GM21360 (cell line): ENCODE results near the gene FOXB2.
"Not testable (repeated sequence)": the region's sequence is repeated elsewhere in the genome, so short reads cannot be mapped to it uniquely, and the experiment has no call there.

Experiments used
- ATAC-seq: cut with Tn5 transposase; IDR thresholded peaks from one replicate; pipeline ENCODE4 v1.9.1; 2021; ENCODE audit warnings: mild to moderate bottlenecking, moderate library complexity; ENCODE audit not compliant: unreplicated experiment

Gene FOXB2

GRCh38 chr9:77019236-77019925, at the start of gene FOXB2:
Gene FOXB2, plus strand, starts transcription at chr9:77019655. Its CDS starts 0 bp downstream, at chr9:77019655.
- no peak for ATAC-seq

DNA sequence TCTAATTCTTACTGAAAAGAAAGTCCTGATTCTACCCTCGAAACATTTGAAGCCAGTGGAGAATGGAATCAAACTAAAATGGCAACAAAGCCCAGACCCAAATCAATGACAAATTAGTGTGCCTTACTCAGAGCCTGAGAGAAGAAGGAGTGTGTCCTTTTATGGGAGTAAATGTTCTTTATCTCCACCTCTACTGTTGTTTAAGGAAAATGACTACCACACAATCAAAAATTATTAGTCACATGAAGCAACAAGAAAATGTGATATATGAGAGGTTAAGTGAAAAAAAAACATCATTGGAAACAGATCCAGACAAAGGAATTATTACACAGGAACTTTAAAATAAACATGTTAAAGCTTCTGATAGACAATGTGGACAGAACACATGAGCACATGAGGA, 49.7 kb upstream of the FOXB2 start:
- no peak for ATAC-seq

GRCh38 chr9:76978831-76979230, 40.6 kb upstream of the FOXB2 start:
- not testable (repeated sequence) for ATAC-seq

DNA sequence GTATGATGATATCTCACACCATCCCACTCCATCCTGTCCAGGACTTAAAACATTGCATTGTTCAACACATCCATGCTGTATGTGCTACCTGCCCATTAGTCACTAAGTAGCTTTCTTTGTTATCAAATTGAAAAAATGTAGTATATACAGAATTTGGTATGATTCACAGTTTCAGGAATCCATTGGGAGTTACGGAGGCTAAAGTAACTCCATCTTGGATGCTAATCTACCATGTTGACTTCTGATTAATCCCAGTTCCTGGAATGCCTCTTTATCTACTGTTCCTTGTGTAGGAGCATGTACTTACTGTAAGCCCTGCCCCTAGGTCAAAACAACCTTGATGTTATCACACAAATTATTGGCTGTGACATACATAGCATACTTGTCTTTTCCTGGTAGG, 38.9 kb upstream of the FOXB2 start:
- ATAC-seq = no peak

GRCh38 chr9:76984486-76984885, 35.0 kb upstream of the FOXB2 start:
- ATAC-seq = no peak

GRCh38 chr9:76985581-76985980, 33.9 kb upstream of the FOXB2 start:
- no peak for ATAC-seq

DNA sequence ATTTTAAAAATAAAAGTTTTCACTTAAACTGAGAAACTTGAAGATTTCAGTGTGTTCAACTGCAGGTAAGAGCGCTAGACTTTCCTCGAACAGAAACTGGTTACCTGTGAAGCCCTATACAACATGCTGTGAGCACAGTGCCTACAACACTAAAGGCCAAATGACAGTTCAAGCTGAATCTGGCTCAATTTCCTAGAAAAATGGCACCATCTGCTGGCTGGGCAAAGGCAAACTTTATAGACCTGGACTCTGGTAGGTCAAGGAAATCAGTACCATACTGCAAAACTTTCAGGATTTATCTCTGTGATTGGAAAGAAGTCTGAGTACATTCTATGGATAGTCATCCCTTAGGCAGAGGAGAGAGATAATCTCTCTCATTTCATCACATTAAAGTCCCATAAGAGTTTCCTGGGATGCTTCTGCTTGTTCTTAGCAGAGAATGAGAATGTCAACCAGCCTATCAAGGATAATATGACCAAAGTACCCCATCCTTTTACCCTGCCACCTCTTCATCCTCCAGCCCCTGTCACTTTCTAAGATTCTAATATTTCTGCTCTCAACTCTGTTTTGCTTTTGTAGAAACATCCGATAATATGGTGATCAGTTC, 31.8 kb upstream of the FOXB2 start:
- no peak for ATAC-seq

- ATAC-seq = no peak
Measured at GRCh38 chr9:76988941-76989340, 30.5 kb upstream of the FOXB2 start.

DNA sequence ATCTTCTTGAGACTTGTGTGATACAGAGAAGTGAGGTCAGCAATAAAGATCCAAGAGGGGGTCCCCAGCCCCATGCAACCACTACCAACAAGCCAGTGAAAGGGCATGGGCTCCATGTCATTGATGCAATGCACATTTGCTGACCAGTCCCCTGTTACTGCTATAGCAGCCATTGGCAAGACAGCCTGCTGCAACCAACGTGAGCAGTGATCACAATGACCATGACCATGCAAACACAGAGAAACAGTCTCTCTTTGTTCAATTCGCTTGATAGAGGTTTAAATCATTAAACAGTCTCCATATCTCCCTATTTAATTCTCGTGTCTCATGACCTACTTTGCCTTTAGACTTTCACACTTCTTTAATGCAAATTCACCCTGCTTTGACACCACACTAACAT, 30.0 kb upstream of the FOXB2 start:
- no peak for ATAC-seq

GRCh38 chr9:76996700-76997099, 22.8 kb upstream of the FOXB2 start:
- no peak for ATAC-seq

- ATAC-seq = no peak
Measured at GRCh38 chr9:76999261-76999660, 20.2 kb upstream of the FOXB2 start.

DNA sequence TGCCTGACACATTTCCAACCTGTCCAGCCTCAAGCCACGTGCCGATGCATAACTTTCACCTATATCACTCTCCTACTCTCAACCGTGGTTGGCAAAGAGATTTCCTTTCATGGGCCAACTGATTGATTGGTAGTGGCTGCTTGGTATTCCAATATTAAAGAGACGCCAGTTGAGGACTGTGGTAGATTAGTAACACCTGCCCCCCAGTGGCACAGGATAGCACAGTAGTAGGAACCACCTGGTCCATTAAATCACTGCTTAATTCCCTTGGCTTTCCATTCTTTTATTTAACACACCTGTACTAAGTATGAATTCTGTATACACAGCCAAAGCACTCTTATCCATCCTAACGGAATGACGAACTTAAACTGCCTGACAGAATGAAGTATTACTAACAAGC, 19.1 kb upstream of the FOXB2 start:
- ATAC-seq = no peak

GRCh38 chr9:77003366-77003765, 16.1 kb upstream of the FOXB2 start:
- no peak for ATAC-seq

DNA sequence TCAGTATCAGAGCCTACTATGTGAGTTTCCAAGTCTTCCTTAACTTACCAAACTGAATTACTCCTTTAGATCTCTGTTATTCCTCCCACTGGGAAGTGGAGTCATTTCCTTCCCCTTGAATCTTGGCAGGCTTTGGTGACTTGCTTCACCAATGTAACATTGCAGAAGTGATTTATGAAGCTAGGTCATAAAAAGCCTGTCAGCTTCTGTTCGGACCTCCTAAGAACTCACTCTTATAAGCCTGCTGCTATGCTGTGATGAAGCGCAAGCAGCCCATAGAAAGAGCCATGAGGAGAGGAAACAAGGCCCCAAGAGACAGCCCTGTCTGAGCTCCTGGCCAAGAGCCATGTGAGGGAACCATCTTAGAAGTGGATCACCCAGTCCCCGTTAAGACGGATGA, 14.2 kb upstream of the FOXB2 start:
- ATAC-seq = no peak

DNA sequence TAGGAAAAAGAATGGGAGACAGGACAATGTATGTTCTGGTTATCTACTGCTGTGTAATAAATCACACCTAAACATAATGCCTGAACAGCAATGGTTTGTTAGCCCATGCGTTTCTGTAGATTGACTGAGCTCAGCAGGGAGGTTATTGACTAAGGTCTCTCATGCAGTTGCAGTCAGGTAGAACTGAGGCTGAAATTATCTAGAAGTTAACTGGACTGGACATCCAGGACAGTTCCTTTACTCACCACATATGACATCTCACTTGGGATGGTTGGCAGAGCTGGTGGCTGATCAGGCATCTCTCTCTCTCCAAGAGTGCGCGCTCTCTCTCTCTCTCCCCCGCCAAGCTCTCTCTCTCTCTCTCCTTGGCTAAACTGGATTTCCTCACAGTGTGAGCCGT, 8.9 kb upstream of the FOXB2 start:
- ATAC-seq = no peak

- ATAC-seq = peak; percentile 63
Measured at GRCh38 chr9:77011973-77012821, 7.3 kb upstream of the FOXB2 start.

- ATAC-seq = no peak
Measured at GRCh38 chr9:77013206-77013931, 6.1 kb upstream of the FOXB2 start.

- no peak for ATAC-seq
Measured at GRCh38 chr9:77013932-77014596, 5.4 kb upstream of the FOXB2 start.

GRCh38 chr9:77014597-77015263, 4.7 kb upstream of the FOXB2 start:
- no peak for ATAC-seq
